Measurements from ENCODE around the gene TPCN1. TPM values are rescaled to one million over a fixed set of nuclear protein-coding genes. Genes with fewer than 3 reads are reported as not detected.

The TPCN1 gene
- total RNA-seq, 1 experiment from 2014 or later: 32.7 TPM

GRCh38 chr12:113301811-113302210 lies 80.5 kb downstream of the TPCN1 start:
- ATAC-seq (no peak), DNase-seq (ENCODE audit: low spot score) (no peak)
- no peak overlapping the region for H3K4me3 Mint-ChIP-seq
- H3K4me1 Mint-ChIP-seq: peaks cover 35% of the 10 kb centered on the region
- POLR2A ChIA-PET: interaction anchor here (0.5 to 0.7 kb wide), 2 partner anchors 56 to 556 kb away, joined by 4 to 6 read pairs; no protein-coding TSS in a partner anchor
- CTCF ChIA-PET: interaction anchor here (1.2 kb wide), 1 partner anchor 160 kb away, joined by 4 read pairs; no protein-coding TSS in a partner anchor
- H3K36me3 Mint-ChIP-seq: peaks cover 4% of the 10 kb centered on the region; the same call in 1 of the 2 replicates
- H3K27ac Mint-ChIP-seq: no peak overlapping the region
- no peaks in the 10 kb centered on the region for H3K9me3 Mint-ChIP-seq
- H3K27me3 Mint-ChIP-seq (ENCODE audit: low read depth): no peaks in the 10 kb centered on the region
- TF ChIP-seq ZNF219 (CRISPR knock-in tag; IDR thresholded peaks at IDR 0.05; ENCODE audit: borderline replicate concordance) (no peak), ESRRA (CRISPR knock-in tag; IDR thresholded peaks at IDR 0.05; ENCODE audit: borderline replicate concordance) (no peak), JUN (CRISPR knock-in tag; IDR thresholded peaks at IDR 0.05) (no peak), HMGA2 (CRISPR knock-in tag; IDR thresholded peaks at IDR 0.05) (no peak), CREB1 (CRISPR knock-in tag; IDR thresholded peaks at IDR 0.05) (no peak)
- TF ChIP-seq, protein P1, sequence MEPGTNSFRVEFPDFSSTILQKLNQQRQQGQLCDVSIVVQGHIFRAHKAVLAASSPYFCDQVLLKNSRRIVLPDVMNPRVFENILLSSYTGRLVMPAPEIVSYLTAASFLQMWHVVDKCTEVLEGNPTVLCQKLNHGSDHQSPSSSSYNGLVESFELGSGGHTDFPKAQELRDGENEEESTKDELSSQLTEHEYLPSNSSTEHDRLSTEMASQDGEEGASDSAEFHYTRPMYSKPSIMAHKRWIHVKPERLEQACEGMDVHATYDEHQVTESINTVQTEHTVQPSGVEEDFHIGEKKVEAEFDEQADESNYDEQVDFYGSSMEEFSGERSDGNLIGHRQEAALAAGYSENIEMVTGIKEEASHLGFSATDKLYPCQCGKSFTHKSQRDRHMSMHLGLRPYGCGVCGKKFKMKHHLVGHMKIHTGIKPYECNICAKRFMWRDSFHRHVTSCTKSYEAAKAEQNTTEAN (CRISPR knock-in tag; IDR thresholded peaks at IDR 0.05): no peak

- TF ChIP-seq FOXP1 (CRISPR knock-in tag; IDR thresholded peaks at IDR 0.05; ENCODE audit: borderline replicate concordance): no peak
- TF ChIP-seq, protein P2, sequence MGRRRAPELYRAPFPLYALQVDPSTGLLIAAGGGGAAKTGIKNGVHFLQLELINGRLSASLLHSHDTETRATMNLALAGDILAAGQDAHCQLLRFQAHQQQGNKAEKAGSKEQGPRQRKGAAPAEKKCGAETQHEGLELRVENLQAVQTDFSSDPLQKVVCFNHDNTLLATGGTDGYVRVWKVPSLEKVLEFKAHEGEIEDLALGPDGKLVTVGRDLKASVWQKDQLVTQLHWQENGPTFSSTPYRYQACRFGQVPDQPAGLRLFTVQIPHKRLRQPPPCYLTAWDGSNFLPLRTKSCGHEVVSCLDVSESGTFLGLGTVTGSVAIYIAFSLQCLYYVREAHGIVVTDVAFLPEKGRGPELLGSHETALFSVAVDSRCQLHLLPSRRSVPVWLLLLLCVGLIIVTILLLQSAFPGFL (CRISPR knock-in tag; IDR thresholded peaks at IDR 0.05; ENCODE audit: borderline replicate concordance): no peak
- TF ChIP-seq, protein P3, sequence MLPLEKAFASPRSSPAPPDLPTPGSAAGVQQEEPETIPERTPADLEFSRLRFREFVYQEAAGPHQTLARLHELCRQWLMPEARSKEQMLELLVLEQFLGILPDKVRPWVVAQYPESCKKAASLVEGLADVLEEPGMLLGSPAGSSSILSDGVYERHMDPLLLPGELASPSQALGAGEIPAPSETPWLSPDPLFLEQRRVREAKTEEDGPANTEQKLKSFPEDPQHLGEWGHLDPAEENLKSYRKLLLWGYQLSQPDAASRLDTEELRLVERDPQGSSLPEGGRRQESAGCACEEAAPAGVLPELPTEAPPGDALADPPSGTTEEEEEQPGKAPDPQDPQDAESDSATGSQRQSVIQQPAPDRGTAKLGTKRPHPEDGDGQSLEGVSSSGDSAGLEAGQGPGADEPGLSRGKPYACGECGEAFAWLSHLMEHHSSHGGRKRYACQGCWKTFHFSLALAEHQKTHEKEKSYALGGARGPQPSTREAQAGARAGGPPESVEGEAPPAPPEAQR (CRISPR knock-in tag; IDR thresholded peaks at IDR 0.05): no peak
- TF ChIP-seq IRF2 (CRISPR knock-in tag; IDR thresholded peaks at IDR 0.05; ENCODE audit: borderline replicate concordance, low read depth): no peak
- no peak for TF ChIP-seq PRRX2 (CRISPR knock-in tag; IDR thresholded peaks at IDR 0.05)
- TF ChIP-seq NFYB (CRISPR knock-in tag; conservative IDR thresholded peaks at IDR 0.05; ENCODE audit: low read depth): no peak
- TF ChIP-seq FOXK1 (CRISPR knock-in tag; IDR thresholded peaks at IDR 0.05): no peak
- TF ChIP-seq ZNF263 (CRISPR knock-in tag; IDR thresholded peaks at IDR 0.05; ENCODE audit: low read depth): no peak
- no peak for TF ChIP-seq TEAD4 (CRISPR knock-in tag; IDR thresholded peaks at IDR 0.05)
- TF ChIP-seq ATF2 (CRISPR knock-in tag; IDR thresholded peaks at IDR 0.05; ENCODE audit: borderline replicate concordance, low read depth): no peak
- no peak for TF ChIP-seq JAZF1 (CRISPR knock-in tag; IDR thresholded peaks at IDR 0.05)
- no peak for TF ChIP-seq ZNF416 (CRISPR knock-in tag; IDR thresholded peaks at IDR 0.05)
- TF ChIP-seq IRF1 (CRISPR knock-in tag; IDR thresholded peaks at IDR 0.05): no peak
- no peak for TF ChIP-seq CREB1 (CRISPR knock-in tag; IDR thresholded peaks at IDR 0.05)
- no peak for TF ChIP-seq ATF6 (CRISPR knock-in tag; IDR thresholded peaks at IDR 0.05)
- TF ChIP-seq CBFB (CRISPR knock-in tag; IDR thresholded peaks at IDR 0.05; ENCODE audit: low read depth): no peak
- no peak for TF ChIP-seq ZNF219 (CRISPR knock-in tag; IDR thresholded peaks at IDR 0.05; ENCODE audit: borderline replicate concordance)
- TF ChIP-seq, protein P4, sequence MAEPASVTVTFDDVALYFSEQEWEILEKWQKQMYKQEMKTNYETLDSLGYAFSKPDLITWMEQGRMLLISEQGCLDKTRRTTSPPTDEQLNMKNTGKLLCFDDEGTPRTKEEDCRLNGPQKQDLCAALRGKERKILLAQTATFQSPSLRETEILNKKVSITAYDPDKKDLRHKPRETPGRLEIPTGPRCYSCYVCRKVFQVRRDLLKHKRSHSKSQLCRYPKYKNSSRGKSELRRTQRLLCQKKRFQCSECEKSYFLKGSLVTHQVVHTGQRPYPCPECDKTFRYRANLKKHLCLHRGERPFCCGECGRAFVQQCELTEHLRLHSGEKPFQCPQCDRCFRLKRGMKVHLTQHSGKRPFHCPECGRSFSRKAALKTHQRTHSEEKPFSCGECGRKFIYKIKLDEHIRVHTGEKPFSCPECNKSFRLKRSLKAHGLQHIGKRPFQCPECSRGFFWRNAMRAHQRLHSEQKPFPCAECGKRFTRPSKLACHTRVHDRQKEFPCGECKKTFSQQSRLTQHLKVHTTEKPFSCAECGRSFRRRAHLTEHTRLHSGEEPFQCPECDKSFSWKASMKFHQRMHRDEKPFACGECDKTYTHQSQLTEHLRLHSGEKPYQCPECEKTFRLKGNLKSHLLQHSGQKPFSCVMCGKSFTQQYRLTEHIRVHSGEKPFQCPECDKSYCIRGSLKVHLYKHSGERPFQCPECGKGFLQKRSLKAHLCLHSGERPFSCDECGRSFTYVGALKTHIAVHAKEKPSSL (CRISPR knock-in tag; conservative IDR thresholded peaks at IDR 0.05): no peak
- TF ChIP-seq USF2 (CRISPR knock-in tag; IDR thresholded peaks at IDR 0.05): no peak
- no peak for TF ChIP-seq CREM (CRISPR knock-in tag; IDR thresholded peaks at IDR 0.05)
- CTCF ChIA-PET: interaction anchor here (1.2 kb wide), 1 partner anchor 160 kb away, joined by 4 read pairs; no protein-coding TSS in a partner anchor
- no peak for DNase-seq (ENCODE audit: low spot score)
- Mint-ChIP-seq H3K27ac (no peak overlapping the region), H3K36me3 (peaks cover 4% of the 10 kb centered on the region; the same call in 1 of the 2 replicates), H3K4me3 (no peak overlapping the region), H3K27me3 (ENCODE audit: low read depth) (no peaks in the 10 kb centered on the region), H3K4me1 (peaks cover 35% of the 10 kb centered on the region), H3K9me3 (no peaks in the 10 kb centered on the region)
- POLR2A ChIA-PET: interaction anchor here (0.5 kb wide), 1 partner anchor 55 kb away, joined by 4 read pairs; no protein-coding TSS in a partner anchor
- no peak for ATAC-seq
These were observed 81.2 kb downstream of the TPCN1 start for GRCh38 chr12:113302466-113302865.
